22Rv1 (cell line): ENCODE results near the gene TMEM165.

Experiments
- H3K27ac ChIP-seq: fragments of 450-650 bp; 2 replicates; pipeline ENCODE4 v1.5.1; 2017
- ZFX ChIP-seq: fragments of 450-650 bp; IDR thresholded peaks from 2 replicates; pipeline ENCODE4 v1.6.1; 2017; ENCODE audit warnings: antibody characterized with exemption, borderline replicate concordance
- TF ChIP-seq, protein P1 (sequence below): fragments of 450-650 bp; IDR thresholded peaks from 2 replicates; pipeline ENCODE4 v1.5.1; 2017; ENCODE audit warnings: mild to moderate bottlenecking

The TMEM165 gene

GRCh38 chr4:55373461-55373860, 22.3 kb upstream of the TMEM165 start:
- TF ChIP-seq, protein P1, sequence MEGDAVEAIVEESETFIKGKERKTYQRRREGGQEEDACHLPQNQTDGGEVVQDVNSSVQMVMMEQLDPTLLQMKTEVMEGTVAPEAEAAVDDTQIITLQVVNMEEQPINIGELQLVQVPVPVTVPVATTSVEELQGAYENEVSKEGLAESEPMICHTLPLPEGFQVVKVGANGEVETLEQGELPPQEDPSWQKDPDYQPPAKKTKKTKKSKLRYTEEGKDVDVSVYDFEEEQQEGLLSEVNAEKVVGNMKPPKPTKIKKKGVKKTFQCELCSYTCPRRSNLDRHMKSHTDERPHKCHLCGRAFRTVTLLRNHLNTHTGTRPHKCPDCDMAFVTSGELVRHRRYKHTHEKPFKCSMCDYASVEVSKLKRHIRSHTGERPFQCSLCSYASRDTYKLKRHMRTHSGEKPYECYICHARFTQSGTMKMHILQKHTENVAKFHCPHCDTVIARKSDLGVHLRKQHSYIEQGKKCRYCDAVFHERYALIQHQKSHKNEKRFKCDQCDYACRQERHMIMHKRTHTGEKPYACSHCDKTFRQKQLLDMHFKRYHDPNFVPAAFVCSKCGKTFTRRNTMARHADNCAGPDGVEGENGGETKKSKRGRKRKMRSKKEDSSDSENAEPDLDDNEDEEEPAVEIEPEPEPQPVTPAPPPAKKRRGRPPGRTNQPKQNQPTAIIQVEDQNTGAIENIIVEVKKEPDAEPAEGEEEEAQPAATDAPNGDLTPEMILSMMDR, result no peak
- no peak overlapping the region for H3K27ac ChIP-seq

DNA sequence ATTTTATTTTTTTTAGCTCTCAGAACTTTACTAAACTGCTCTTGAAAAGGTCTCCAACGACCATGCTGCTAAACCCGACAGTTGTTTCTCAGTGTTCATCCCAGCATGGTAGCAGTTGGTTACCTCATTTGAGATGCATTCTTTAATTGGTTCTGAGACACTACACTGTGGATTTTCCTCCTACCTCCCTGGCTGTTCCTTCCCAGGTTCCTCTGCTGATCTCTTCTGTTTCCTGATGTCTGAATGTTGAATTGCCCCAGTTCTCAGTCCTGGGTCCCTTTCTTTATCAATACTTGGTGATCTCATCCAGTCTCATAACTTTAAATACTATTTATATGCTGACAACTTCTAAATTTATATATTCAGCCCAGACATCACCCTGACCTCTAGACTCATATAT, 19.1 kb upstream of the TMEM165 start:
- TF ChIP-seq ZFX, result no peak
- H3K27ac ChIP-seq, result no peak overlapping the region

DNA sequence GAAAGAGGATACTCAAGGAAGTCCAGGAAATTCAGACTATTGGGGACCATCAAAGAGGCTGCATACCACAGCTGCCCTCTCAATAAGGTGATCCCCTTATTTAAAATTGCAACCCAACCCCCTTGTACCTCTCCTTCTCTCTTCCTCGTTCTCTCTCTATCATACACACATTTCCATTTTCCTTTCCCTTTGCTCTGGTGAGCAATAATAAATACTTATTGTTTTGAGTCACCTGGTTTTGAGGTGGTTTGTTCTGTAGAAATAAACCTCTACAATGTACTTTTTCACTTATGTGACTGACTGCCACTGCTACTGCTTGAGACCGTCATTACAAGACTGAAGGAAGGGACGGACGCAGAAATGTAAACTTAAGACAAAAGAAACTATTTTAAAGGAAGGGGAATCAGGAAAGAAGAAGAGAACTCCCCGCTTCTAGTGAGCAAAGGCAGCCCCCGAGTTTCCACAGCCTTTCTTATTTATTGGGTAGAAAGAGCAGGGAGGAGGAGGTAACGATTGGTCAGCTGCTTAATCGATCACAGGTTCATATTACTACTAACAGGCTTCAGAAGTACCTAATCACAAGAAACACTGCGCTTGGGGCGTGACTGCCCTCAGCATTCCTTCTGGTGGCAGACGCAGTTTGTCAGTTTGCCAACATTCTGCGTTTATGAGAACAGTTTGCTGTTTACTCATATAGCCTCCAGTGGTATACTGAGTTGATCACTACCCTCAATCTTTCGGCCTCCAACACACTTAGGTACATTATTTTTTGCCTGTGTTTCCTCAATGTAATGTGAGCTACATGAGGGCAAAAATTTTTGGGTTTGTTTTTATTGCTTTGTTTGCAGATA, 16.9 kb upstream of the TMEM165 start:
- no peak for TF ChIP-seq ZFX
- TF ChIP-seq, protein P1, result no peak

DNA sequence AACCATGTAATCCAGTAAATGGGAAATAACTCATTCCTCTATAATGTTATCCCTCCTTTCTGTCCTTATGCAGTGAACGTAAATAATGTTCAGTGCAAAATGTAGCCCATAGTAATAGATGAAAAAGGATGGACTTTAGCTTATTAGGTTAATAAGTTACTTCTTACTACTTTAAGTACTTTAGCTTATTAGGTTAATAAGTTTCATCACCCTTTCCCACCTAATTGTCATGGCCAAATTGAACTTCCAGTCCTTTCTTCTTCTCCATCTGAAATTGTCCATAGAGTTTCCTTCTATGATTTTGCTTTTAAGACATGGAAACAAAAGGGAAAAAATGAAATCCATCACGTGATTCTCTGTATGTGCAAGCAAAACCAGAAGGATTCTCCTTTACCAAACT, 15.2 kb upstream of the TMEM165 start:
- TF ChIP-seq, protein P1, result no peak
- no peak for TF ChIP-seq ZFX
- H3K27ac ChIP-seq, result no peak overlapping the region

More for the DNA sequence above, 16.9 kb upstream of the TMEM165 start:
- peak overlapping the region; percentile 43 for H3K27ac ChIP-seq

DNA sequence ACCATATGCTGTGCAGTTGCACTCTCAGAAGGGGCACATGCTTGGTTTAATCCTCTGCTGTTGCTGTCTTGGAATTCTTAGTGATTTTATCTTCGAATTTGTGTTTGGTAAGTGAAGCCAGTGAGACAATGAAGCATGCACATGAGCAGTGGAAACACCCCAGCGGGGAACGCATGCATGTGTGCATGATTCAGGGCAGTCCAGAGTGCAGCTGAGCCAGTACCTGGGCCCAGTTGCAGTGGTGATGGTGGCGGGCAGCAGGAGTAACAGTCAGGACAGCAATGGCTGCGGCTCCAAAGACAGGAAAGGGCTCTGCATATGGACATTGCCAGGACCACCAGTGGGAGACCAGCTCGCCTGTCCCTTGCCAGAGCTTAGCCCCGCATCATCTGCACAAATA, 14.3 kb upstream of the TMEM165 start:
- TF ChIP-seq, protein P1, result no peak
- TF ChIP-seq ZFX, result no peak
- H3K27ac ChIP-seq, result no peak overlapping the region

DNA sequence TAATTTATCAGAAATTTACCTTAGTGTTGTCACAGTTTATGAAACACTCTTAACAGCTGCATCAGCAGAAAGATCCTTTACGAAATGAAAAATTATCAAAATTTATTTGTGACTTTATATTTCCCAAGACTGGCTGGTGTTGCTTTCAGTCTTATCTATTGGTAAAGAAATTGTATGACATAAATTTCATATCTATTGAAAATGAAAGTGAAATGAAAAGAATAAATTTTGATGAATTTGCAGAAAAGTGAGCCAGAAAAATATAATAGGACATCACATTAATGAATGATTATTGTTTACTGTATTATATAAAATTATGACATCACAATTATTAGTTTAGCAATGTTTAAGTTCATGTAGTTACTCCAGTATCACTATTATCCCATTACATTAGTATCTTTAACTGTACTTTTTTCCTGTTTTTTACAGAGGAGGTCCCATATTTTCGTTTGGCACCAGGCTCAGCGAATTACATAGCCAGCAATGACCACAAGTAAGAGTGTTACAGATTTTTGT, 13.2 kb upstream of the TMEM165 start:
- TF ChIP-seq, protein P1, result no peak
- no peak for TF ChIP-seq ZFX

GRCh38 chr4:55385201-55385649, 10.5 kb upstream of the TMEM165 start:
- no peak overlapping the region for H3K27ac ChIP-seq

More for the DNA sequence above, 13.2 kb upstream of the TMEM165 start:
- H3K27ac ChIP-seq, result no peak overlapping the region

More at GRCh38 chr4:55385201-55385649, 10.5 kb upstream of the TMEM165 start:
- TF ChIP-seq, protein P1, result no peak
